ENCODE data around the gene DCTN4. TPM values are rescaled to one million over a fixed set of nuclear protein-coding genes. Genes with fewer than 3 reads are reported as not detected.
"Not testable (repeated sequence)": the region's sequence is repeated elsewhere in the genome, so short reads cannot be mapped to it uniquely, and the experiment has no call there.

Gene DCTN4
- total RNA-seq, 1 donor from 2014 or later: 92.1 TPM

GRCh38 chr5:150794927-150795326 is 36.1 kb upstream of the DCTN4 start:
- peaks cover 2% of the 10 kb centered on the region for H3K27me3 Mint-ChIP-seq (ENCODE audit: unreplicated experiment)
- no peak for DNase-seq
- H3K36me3 Mint-ChIP-seq (ENCODE audit: unreplicated experiment): no peaks in the 10 kb centered on the region
- H3K9me3 Mint-ChIP-seq (ENCODE audit: unreplicated experiment): no peaks in the 10 kb centered on the region
- H3K27ac Mint-ChIP-seq (ENCODE audit: unreplicated experiment): no peak overlapping the region
- TF ChIP-seq CTCF (IDR thresholded peaks at IDR 0.05; ENCODE audit: partially characterized antibody, unreplicated experiment): no peak
- no peak overlapping the region for H3K4me3 Mint-ChIP-seq (ENCODE audit: unreplicated experiment)
- peaks cover 2% of the 10 kb centered on the region for H3K4me1 Mint-ChIP-seq (ENCODE audit: low read depth, unreplicated experiment)

- H3K9me3 Mint-ChIP-seq (ENCODE audit: unreplicated experiment); H3K4me1 Mint-ChIP-seq (ENCODE audit: low read depth, unreplicated experiment); H3K36me3 Mint-ChIP-seq (ENCODE audit: unreplicated experiment); H3K27me3 Mint-ChIP-seq (ENCODE audit: unreplicated experiment); H3K27ac Mint-ChIP-seq (ENCODE audit: unreplicated experiment); DNase-seq; H3K4me3 Mint-ChIP-seq (ENCODE audit: unreplicated experiment): not testable (repeated sequence)
Measured at GRCh38 chr5:150793423-150793888, 34.6 kb upstream of the DCTN4 start.

- peaks cover 2% of the 10 kb centered on the region for H3K4me1 Mint-ChIP-seq (ENCODE audit: low read depth, unreplicated experiment)
- H3K27ac Mint-ChIP-seq (ENCODE audit: unreplicated experiment): no peak overlapping the region
- no peak for DNase-seq
- no peak overlapping the region for H3K4me3 Mint-ChIP-seq (ENCODE audit: unreplicated experiment)
- no peaks in the 10 kb centered on the region for H3K36me3 Mint-ChIP-seq (ENCODE audit: unreplicated experiment)
- no peak for TF ChIP-seq CTCF (IDR thresholded peaks at IDR 0.05; ENCODE audit: partially characterized antibody, unreplicated experiment)
- peaks cover 2% of the 10 kb centered on the region for H3K27me3 Mint-ChIP-seq (ENCODE audit: unreplicated experiment)
- no peaks in the 10 kb centered on the region for H3K9me3 Mint-ChIP-seq (ENCODE audit: unreplicated experiment)
Measured at GRCh38 chr5:150791536-150791935, 32.7 kb upstream of the DCTN4 start.

- no peak overlapping the region for H3K4me3 Mint-ChIP-seq (ENCODE audit: unreplicated experiment)
- peaks cover 2% of the 10 kb centered on the region for H3K4me1 Mint-ChIP-seq (ENCODE audit: low read depth, unreplicated experiment)
- H3K27ac Mint-ChIP-seq (ENCODE audit: unreplicated experiment): no peak overlapping the region
- no peaks in the 10 kb centered on the region for H3K9me3 Mint-ChIP-seq (ENCODE audit: unreplicated experiment)
- TF ChIP-seq CTCF (IDR thresholded peaks at IDR 0.05; ENCODE audit: partially characterized antibody, unreplicated experiment): no peak
- DNase-seq: no peak
- H3K27me3 Mint-ChIP-seq (ENCODE audit: unreplicated experiment): peaks cover 2% of the 10 kb centered on the region
- peaks cover 5% of the 10 kb centered on the region for H3K36me3 Mint-ChIP-seq (ENCODE audit: unreplicated experiment)
Measured at GRCh38 chr5:150789943-150790611, 31.3 kb upstream of the DCTN4 start.

GRCh38 chr5:150789450-150789849 is 30.6 kb upstream of the DCTN4 start:
- Mint-ChIP-seq H3K27ac (ENCODE audit: unreplicated experiment) (no peak overlapping the region), H3K4me1 (ENCODE audit: low read depth, unreplicated experiment) (peaks cover 2% of the 10 kb centered on the region), H3K9me3 (ENCODE audit: unreplicated experiment) (no peaks in the 10 kb centered on the region), H3K36me3 (ENCODE audit: unreplicated experiment) (peaks cover 5% of the 10 kb centered on the region), H3K4me3 (ENCODE audit: unreplicated experiment) (no peak overlapping the region), H3K27me3 (ENCODE audit: unreplicated experiment) (peaks cover 2% of the 10 kb centered on the region)
- no peak for TF ChIP-seq CTCF (IDR thresholded peaks at IDR 0.05; ENCODE audit: partially characterized antibody, unreplicated experiment)
- DNase-seq: no peak

Measured in glutamatergic neuron (in vitro differentiated cells).